ENCODE data around the gene OPTC. TPM values are rescaled to one million over a fixed set of nuclear protein-coding genes. Genes with fewer than 3 reads are reported as not detected.

Gene OPTC
- total RNA-seq, 5 donors from 2014 or later (not counting 1 experiment from before 2014, with no cell fraction given) = not detected

GRCh38 chr1:203518541-203518940 lies 24.6 kb downstream of the OPTC start:
- POLR2A ChIA-PET = no interaction called here
- no peak overlapping the region for H3K4me3 ChIP-seq (ENCODE audit: control insufficient read depth in 1 of 2, extremely low read depth in 1 of 2, low read length in 1 of 2)
- no peaks in the 10 kb centered on the region for H3K9me3 ChIP-seq
- Mint-ChIP-seq H3K4me3 (no peak overlapping the region), H3K27ac (no peak overlapping the region), H3K9me3 (no peaks in the 10 kb centered on the region), H3K36me3 (no peaks in the 10 kb centered on the region), H3K4me1 (peaks cover 12 to 29% (median 15%) of the 10 kb centered on the region in 3 donors), H3K27me3 (peaks cover 0 to 10% of the 10 kb centered on the region in 2 donors)
- WGBS (ENCODE audit: insufficient coverage) = 92% methylated on average over 4 of the region's 7 CpGs
- H3K27me3 ChIP-seq (replicated peaks in 1 of 2; ENCODE audit: control insufficient read depth in 2 of 2, extremely low read depth in 1 of 2, insufficient read depth in 2 of 2, low read length in 1 of 2) = peaks cover 0 to 32% of the 10 kb centered on the region in 2 experiments
- H3K27ac ChIP-seq (ENCODE audit: low read length) = no peak overlapping the region
- DNase-seq (no peak), ATAC-seq (replicated peaks in 1 of 4) (no peak)
- H3K36me3 ChIP-seq (ENCODE audit: control insufficient read depth in 2 of 2, extremely low read depth in 1 of 2, insufficient read depth in 1 of 2, low read length in 1 of 2) = no peaks in the 10 kb centered on the region
- peaks cover 8 to 22% of the 10 kb centered on the region in 2 experiments for H3K4me1 ChIP-seq (ENCODE audit: control insufficient read depth in 1 of 2, extremely low read depth in 1 of 2, insufficient read depth in 2 of 2, low read length in 2 of 2)
- CTCF ChIA-PET = no interaction called here

- DNase-seq (no peak), ATAC-seq (replicated peaks in 1 of 4) (no peak)
- Mint-ChIP-seq H3K27me3 (peaks cover 0 to 7% of the 10 kb centered on the region in 2 donors), H3K27ac (no peak overlapping the region), H3K9me3 (no peaks in the 10 kb centered on the region), H3K4me1 (peaks cover 5 to 22% (median 9%) of the 10 kb centered on the region in 3 donors), H3K36me3 (no peaks in the 10 kb centered on the region), H3K4me3 (no peak overlapping the region)
- peaks cover 0 to 25% of the 10 kb centered on the region in 2 experiments for H3K27me3 ChIP-seq (replicated peaks in 1 of 2; ENCODE audit: control insufficient read depth in 2 of 2, extremely low read depth in 1 of 2, insufficient read depth in 2 of 2, low read length in 1 of 2)
- no peak overlapping the region for H3K27ac ChIP-seq (ENCODE audit: low read length)
- CTCF ChIA-PET = no interaction called here
- no peak overlapping the region for H3K4me3 ChIP-seq (ENCODE audit: control insufficient read depth in 1 of 2, extremely low read depth in 1 of 2, low read length in 1 of 2)
- H3K36me3 ChIP-seq (ENCODE audit: control insufficient read depth in 2 of 2, extremely low read depth in 1 of 2, insufficient read depth in 1 of 2, low read length in 1 of 2) = no peaks in the 10 kb centered on the region
- WGBS (ENCODE audit: insufficient coverage) = 65% methylated on average over 6 of the region's 10 CpGs
- POLR2A ChIA-PET = no interaction called here
- H3K9me3 ChIP-seq = no peaks in the 10 kb centered on the region
- H3K4me1 ChIP-seq (ENCODE audit: control insufficient read depth in 1 of 2, extremely low read depth in 1 of 2, insufficient read depth in 2 of 2, low read length in 2 of 2) = peaks cover 4 to 14% of the 10 kb centered on the region in 2 experiments
Measured at GRCh38 chr1:203519053-203519840, 25.3 kb downstream of the OPTC start.

DNA sequence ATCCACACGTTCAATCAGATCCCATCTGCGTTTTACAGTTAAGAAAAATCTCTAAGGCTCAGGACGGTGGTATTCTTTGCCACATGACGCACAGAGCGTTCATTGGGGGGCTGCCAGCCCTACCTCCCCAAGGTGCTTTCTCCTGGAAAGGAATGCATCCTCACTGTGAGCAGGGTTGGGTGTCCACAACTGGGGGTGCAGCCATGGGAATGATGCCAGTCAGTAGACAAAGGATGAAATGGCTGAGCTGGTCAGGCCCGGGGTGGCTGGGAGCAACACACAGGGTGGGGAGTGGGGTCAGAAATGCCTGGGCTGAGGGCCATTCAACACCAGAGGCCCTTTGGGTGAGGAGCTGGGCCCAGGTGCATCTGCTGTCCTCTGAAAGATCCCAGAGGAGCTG lies 25.9 kb downstream of the OPTC start:
- CTCF ChIA-PET = no interaction called here
- peaks cover 0 to 21% of the 10 kb centered on the region in 2 experiments for H3K27me3 ChIP-seq (replicated peaks in 1 of 2; ENCODE audit: control insufficient read depth in 2 of 2, extremely low read depth in 1 of 2, insufficient read depth in 2 of 2, low read length in 1 of 2)
- Mint-ChIP-seq H3K36me3 (no peaks in the 10 kb centered on the region), H3K4me1 (peaks cover 0 to 16% (median 5%) of the 10 kb centered on the region in 3 donors), H3K4me3 (no peak overlapping the region), H3K27me3 (peaks cover 0 to 2% of the 10 kb centered on the region in 2 donors), H3K27ac (no peak overlapping the region), H3K9me3 (no peaks in the 10 kb centered on the region)
- POLR2A ChIA-PET = no interaction called here
- H3K4me1 ChIP-seq (ENCODE audit: control insufficient read depth in 1 of 2, extremely low read depth in 1 of 2, insufficient read depth in 2 of 2, low read length in 2 of 2) = peaks cover 2 to 8% of the 10 kb centered on the region in 2 experiments
- 89% methylated on average over 5 of the region's 6 CpGs for WGBS (ENCODE audit: insufficient coverage)
- ATAC-seq (replicated peaks in 1 of 4) (no peak), DNase-seq (no peak)
- no peak overlapping the region for H3K27ac ChIP-seq (ENCODE audit: low read length)
- H3K4me3 ChIP-seq (ENCODE audit: control insufficient read depth in 1 of 2, extremely low read depth in 1 of 2, low read length in 1 of 2) = no peak overlapping the region
- no peaks in the 10 kb centered on the region for H3K9me3 ChIP-seq
- H3K36me3 ChIP-seq (ENCODE audit: control insufficient read depth in 2 of 2, extremely low read depth in 1 of 2, insufficient read depth in 1 of 2, low read length in 1 of 2) = no peaks in the 10 kb centered on the region

- DNase-seq (no peak), ATAC-seq (replicated peaks in 1 of 4) (no peak)
- H3K4me3 Mint-ChIP-seq = no peak overlapping the region
- Histone ChIP-seq H3K9me3 (no peaks in the 10 kb centered on the region), H3K36me3 (ENCODE audit: control insufficient read depth in 2 of 2, extremely low read depth in 1 of 2, insufficient read depth in 1 of 2, low read length in 1 of 2) (no peaks in the 10 kb centered on the region), H3K4me3 (ENCODE audit: control insufficient read depth in 1 of 2, extremely low read depth in 1 of 2, low read length in 1 of 2) (no peak overlapping the region), H3K4me1 (ENCODE audit: control insufficient read depth in 1 of 2, extremely low read depth in 1 of 2, insufficient read depth in 2 of 2, low read length in 2 of 2) (peaks cover 2 to 4% of the 10 kb centered on the region in 2 experiments), H3K27ac (ENCODE audit: low read length) (no peak overlapping the region), H3K27me3 (replicated peaks in 1 of 2; ENCODE audit: control insufficient read depth in 2 of 2, extremely low read depth in 1 of 2, insufficient read depth in 2 of 2, low read length in 1 of 2) (peaks cover 0 to 17% of the 10 kb centered on the region in 2 experiments)
- H3K9me3 Mint-ChIP-seq = no peaks in the 10 kb centered on the region
- peaks cover 0 to 11% (median 2%) of the 10 kb centered on the region in 3 donors for H3K4me1 Mint-ChIP-seq
- WGBS (ENCODE audit: insufficient coverage) = 37% methylated on average over 3 of the region's 5 CpGs
- H3K36me3 Mint-ChIP-seq = no peaks in the 10 kb centered on the region
- ChIA-PET CTCF (no interaction called here), POLR2A (no interaction called here)
- H3K27ac Mint-ChIP-seq = no peak overlapping the region
- peaks cover 0 to 2% of the 10 kb centered on the region in 2 donors for H3K27me3 Mint-ChIP-seq
Measured at GRCh38 chr1:203520315-203520714, 26.4 kb downstream of the OPTC start.

GRCh38 chr1:203521074-203521794 lies 27.3 kb downstream of the OPTC start:
- H3K27ac Mint-ChIP-seq = no peak overlapping the region

DNA sequence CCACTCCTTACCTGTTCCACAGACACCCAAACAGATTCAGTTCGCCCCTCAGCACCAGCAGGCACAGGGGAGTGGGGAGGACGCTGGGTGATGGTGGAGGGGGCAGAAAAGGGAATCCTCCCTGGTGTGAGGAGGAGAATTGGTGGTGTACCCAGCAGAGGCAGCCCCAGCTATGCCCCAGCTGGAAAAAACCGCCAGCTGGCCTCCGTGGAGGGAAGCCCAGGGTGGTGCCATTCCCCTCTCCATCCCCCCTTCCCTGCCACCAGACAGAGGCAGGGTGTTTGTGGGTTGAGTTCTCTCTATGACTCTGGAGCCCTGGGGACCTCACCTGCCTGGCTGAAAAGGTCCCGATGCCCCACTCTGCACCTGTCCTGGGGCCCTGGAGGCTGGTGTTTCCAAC lies 27.9 kb downstream of the OPTC start:
- Histone ChIP-seq H3K9me3 (no peaks in the 10 kb centered on the region), H3K27me3 (replicated peaks in 1 of 2; ENCODE audit: control insufficient read depth in 2 of 2, extremely low read depth in 1 of 2, insufficient read depth in 2 of 2, low read length in 1 of 2) (peaks cover 0 to 13% of the 10 kb centered on the region in 2 experiments), H3K4me3 (ENCODE audit: control insufficient read depth in 1 of 2, extremely low read depth in 1 of 2, low read length in 1 of 2) (no peak overlapping the region), H3K27ac (ENCODE audit: low read length) (no peak overlapping the region), H3K4me1 (ENCODE audit: control insufficient read depth in 1 of 2, extremely low read depth in 1 of 2, insufficient read depth in 2 of 2, low read length in 2 of 2) (no peaks in the 10 kb centered on the region), H3K36me3 (ENCODE audit: control insufficient read depth in 2 of 2, extremely low read depth in 1 of 2, insufficient read depth in 1 of 2, low read length in 1 of 2) (no peaks in the 10 kb centered on the region)
- ATAC-seq (replicated peaks in 1 of 4) = no peak
- Mint-ChIP-seq H3K9me3 (no peaks in the 10 kb centered on the region), H3K27ac (no peak overlapping the region), H3K4me3 (no peak overlapping the region), H3K36me3 (no peaks in the 10 kb centered on the region), H3K4me1 (peaks cover 0 to 4% (median 0%) of the 10 kb centered on the region in 3 donors), H3K27me3 (peaks cover 0 to 2% of the 10 kb centered on the region in 2 donors)
- POLR2A ChIA-PET = no interaction called here
- no CpG with 5 or more reads among the region's 5 CpGs for WGBS (ENCODE audit: insufficient coverage)
- no peak for DNase-seq
- CTCF ChIA-PET = no interaction called here

More at GRCh38 chr1:203521074-203521794, 27.3 kb downstream of the OPTC start:
- H3K4me3 Mint-ChIP-seq = no peak overlapping the region
- Histone ChIP-seq H3K36me3 (ENCODE audit: control insufficient read depth in 2 of 2, extremely low read depth in 1 of 2, insufficient read depth in 1 of 2, low read length in 1 of 2) (no peaks in the 10 kb centered on the region), H3K27me3 (replicated peaks in 1 of 2; ENCODE audit: control insufficient read depth in 2 of 2, extremely low read depth in 1 of 2, insufficient read depth in 2 of 2, low read length in 1 of 2) (peaks cover 0 to 13% of the 10 kb centered on the region in 2 experiments), H3K9me3 (no peaks in the 10 kb centered on the region), H3K27ac (ENCODE audit: low read length) (no peak overlapping the region), H3K4me1 (ENCODE audit: control insufficient read depth in 1 of 2, extremely low read depth in 1 of 2, insufficient read depth in 2 of 2, low read length in 2 of 2) (no peaks in the 10 kb centered on the region), H3K4me3 (ENCODE audit: control insufficient read depth in 1 of 2, extremely low read depth in 1 of 2, low read length in 1 of 2) (no peak overlapping the region)
- no peaks in the 10 kb centered on the region for H3K9me3 Mint-ChIP-seq
- H3K4me1 Mint-ChIP-seq = peaks cover 0 to 4% (median 0%) of the 10 kb centered on the region in 3 donors
- H3K36me3 Mint-ChIP-seq = no peaks in the 10 kb centered on the region
- peaks cover 0 to 2% of the 10 kb centered on the region in 2 donors for H3K27me3 Mint-ChIP-seq
- 47% methylated on average over 3 of the region's 10 CpGs for WGBS (ENCODE audit: insufficient coverage)
- no peak for ATAC-seq (replicated peaks in 1 of 4)
- CTCF ChIA-PET = no interaction called here
- DNase-seq = no peak
- POLR2A ChIA-PET = no interaction called here

Measured in T-cell (primary cell).